ENCODE data around the gene SYNDIG1.

SYNDIG1 gene

GRCh38 chr20:24658920-24659660, 189.7 kb downstream of the SYNDIG1 start:
- DNase-seq (ENCODE audit: low read depth) = no peak

- DNase-seq (ENCODE audit: low read depth) = no peak
Measured at GRCh38 chr20:24659835-24660234, 190.4 kb downstream of the SYNDIG1 start.

DNA sequence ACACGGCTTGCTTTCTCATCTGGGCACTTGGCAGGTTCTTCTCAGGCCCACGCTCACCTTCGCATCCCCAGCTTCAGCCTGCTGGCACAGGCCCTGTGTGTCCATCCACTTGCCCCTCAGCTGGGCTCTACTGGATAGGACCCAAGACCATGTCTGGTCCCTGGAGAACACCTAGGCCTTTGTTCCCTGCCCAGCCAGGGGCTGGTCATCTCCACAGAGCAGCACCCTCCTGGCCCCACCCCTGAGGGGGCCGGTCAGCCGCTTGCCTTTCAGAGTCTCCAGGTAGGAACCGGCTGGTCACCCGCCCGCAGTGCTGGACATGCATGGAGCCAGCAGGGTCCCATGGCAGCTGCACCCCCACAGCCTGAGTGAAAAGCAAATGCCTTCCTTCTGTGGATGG, 191.2 kb downstream of the SYNDIG1 start:
- no peak for DNase-seq (ENCODE audit: low read depth)

DNA sequence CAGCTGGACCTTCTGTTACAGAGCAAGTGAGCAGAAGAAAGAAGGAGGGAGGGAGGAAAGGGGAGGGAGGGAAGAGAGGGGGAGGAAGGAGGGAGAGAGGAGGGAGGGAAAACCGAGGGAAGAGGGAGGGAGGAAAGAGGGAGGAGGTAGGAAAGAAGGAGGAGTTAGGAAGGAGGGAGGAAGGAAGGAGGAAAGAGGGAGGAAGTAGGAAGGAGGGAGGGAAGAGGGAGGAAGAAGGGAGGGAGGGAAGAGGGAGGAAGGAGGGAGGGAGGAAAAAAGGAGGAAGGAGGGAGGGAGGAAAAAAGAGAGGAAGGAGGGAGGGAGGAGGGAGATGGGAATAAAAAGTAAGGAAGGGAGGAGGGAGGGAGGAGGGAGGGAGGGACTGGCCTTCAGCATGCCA, 191.8 kb downstream of the SYNDIG1 start:
- no peak for DNase-seq (ENCODE audit: low read depth)

GRCh38 chr20:24662322-24662721, 192.9 kb downstream of the SYNDIG1 start:
- no peak for DNase-seq (ENCODE audit: low read depth)

- DNase-seq (ENCODE audit: low read depth) = peak; percentile 37
Measured at GRCh38 chr20:24662752-24663365, 193.4 kb downstream of the SYNDIG1 start.

DNA sequence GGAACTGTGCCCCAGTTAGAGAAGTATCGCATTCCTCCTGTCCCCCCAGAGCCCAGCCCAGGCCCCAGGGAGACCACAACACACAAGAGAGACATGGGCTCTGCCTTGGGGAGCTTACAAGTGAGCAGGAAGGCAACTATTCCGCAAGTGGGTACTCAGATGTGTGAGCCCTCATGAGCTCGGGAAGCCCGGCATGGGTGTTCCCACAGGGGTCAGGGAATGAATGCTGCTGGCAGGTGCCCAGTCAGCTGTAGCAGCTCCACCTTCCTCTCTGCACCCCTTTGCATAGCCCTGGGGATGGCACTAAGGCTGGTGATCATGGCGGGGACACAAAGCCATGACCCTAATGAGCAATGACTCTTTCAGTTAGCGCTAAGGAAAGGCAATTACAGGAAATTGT, 194.1 kb downstream of the SYNDIG1 start:
- DNase-seq (ENCODE audit: low read depth) = no peak

- no peak for DNase-seq (ENCODE audit: low read depth)
Measured at GRCh38 chr20:24664266-24664986, 195.0 kb downstream of the SYNDIG1 start.

- no peak for DNase-seq (ENCODE audit: low read depth)
Measured at GRCh38 chr20:24665196-24665595, 195.8 kb downstream of the SYNDIG1 start.

GRCh38 chr20:24665741-24666191, 196.3 kb downstream of the SYNDIG1 start:
- DNase-seq (ENCODE audit: low read depth) = no peak

- DNase-seq (ENCODE audit: low read depth) = no peak
Measured at GRCh38 chr20:24667689-24668383, 198.4 kb downstream of the SYNDIG1 start.

- no peak for DNase-seq (ENCODE audit: low read depth)
Measured at GRCh38 chr20:24668384-24668702, 198.9 kb downstream of the SYNDIG1 start.

DNA sequence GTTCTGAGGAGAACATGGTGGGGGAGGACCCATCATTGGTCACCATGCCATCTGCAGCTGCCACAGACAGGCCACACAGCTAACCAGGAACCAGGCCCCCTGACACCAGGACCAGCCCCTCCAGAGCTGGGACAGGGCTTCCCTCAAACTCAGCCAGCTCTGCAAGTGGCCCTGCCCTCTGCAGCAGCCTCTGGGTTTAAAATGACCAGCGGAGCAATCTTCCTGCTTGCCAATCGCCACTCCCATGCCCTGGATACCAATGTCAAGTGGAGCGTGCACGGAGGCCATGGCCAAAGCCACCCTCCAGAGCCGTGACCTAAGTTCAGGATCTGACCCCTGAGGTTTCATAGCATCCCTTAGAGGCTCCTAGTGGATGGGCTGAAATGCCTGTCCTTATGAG, 199.4 kb downstream of the SYNDIG1 start:
- no peak for DNase-seq (ENCODE audit: low read depth)

GRCh38 chr20:24669701-24670100, 200.3 kb downstream of the SYNDIG1 start:
- no peak for DNase-seq (ENCODE audit: low read depth)

DNA sequence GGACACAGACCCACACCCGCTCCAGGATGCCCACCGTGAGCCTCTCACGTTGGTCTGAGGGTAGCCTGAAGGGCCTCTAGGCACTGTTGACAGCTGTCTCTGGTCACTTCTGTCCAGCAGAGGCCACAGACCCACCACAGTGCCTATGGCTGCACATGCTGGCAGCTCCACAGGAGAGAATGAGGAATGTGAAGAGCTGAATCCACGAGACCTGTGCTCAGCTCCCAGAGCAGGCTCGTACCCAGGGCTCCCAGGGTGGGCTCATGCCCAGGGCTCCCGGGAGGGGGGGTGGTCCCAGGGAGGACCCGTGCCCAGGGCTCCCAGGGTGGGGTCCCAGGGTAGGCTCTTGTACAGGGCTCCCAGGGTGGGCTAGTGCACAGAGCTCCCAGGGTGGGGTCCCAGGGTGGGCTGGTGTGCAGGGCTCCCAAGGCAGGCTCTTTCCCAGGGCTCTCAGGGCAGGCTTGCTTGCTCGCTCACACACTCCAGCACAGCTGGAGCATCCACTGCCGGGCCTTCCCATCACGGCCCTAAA, 201.0 kb downstream of the SYNDIG1 start:
- DNase-seq (ENCODE audit: low read depth) = no peak

DNA sequence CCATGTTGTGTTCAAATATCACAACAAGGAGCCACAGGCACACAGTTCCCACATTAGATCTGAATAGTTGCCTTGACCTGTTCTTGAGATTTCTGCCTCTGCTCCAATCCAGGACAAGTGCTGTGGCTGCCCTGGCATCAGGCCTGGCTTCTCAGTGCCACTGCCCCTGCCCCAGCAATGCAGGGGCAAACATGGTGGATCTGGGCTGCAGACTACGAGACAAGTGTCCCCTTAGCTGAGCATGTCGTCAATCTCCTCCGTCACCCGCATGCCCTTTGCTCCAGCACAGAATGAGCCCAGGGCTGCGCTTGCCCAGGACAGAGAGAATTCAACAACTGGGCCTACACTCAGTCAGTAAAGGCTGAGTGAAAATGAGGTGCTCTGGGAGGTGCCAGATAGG, 201.6 kb downstream of the SYNDIG1 start:
- no peak for DNase-seq (ENCODE audit: low read depth)

GRCh38 chr20:24672181-24672880, 202.9 kb downstream of the SYNDIG1 start:
- no peak for DNase-seq (ENCODE audit: low read depth)

GRCh38 chr20:24672886-24673677, 203.7 kb downstream of the SYNDIG1 start:
- DNase-seq (ENCODE audit: low read depth) = peak; percentile 92

- peak; percentile 76 for DNase-seq (ENCODE audit: low read depth)
Measured at GRCh38 chr20:24673678-24674570, 204.5 kb downstream of the SYNDIG1 start.
